ENCODE measurements around the gene PRKN. TPM values are rescaled to one million over a fixed set of nuclear protein-coding genes. Genes with fewer than 3 reads are reported as not detected.

The PRKN gene
- total RNA-seq, 2 donors from 2014 or later = 10.7 to 21.2 TPM

DNA sequence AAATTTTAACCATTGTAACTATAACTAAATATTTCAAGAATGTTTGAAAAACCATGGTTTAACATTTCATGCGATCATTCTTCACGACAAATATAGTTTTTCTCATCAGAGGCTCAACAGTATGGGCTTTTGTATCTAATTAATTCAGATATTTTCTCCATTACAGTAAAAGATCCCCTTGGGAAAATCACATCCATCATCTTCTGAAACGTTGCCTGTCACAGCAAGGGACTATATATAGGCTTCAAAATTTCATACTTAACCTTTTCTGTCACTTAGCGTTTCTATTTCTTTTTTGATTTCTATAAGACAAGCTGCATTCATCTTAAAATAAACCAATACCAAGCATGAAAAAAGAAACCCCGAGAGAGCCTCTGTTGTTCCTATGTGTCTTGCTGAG lies 710.0 kb downstream of the PRKN start:
- Histone ChIP-seq H3K36me3 (no peaks in the 10 kb centered on the region), H3K27ac (no peak overlapping the region), H3K4me1 (replicated peaks) (no peaks in the 10 kb centered on the region), H3K9me3 (no peaks in the 10 kb centered on the region), H3K4me3 (no peak overlapping the region), H3K27me3 (replicated peaks; ENCODE audit: insufficient read depth) (no peaks in the 10 kb centered on the region)
- 89% methylated on average over 5 of the region's 5 CpGs for WGBS
- TF ChIP-seq POLR2A (IDR thresholded peaks at IDR 0.05) (no peak), POLR2AphosphoS5 (IDR thresholded peaks at IDR 0.05) (no peak)
- TF ChIP-seq, protein P1, sequence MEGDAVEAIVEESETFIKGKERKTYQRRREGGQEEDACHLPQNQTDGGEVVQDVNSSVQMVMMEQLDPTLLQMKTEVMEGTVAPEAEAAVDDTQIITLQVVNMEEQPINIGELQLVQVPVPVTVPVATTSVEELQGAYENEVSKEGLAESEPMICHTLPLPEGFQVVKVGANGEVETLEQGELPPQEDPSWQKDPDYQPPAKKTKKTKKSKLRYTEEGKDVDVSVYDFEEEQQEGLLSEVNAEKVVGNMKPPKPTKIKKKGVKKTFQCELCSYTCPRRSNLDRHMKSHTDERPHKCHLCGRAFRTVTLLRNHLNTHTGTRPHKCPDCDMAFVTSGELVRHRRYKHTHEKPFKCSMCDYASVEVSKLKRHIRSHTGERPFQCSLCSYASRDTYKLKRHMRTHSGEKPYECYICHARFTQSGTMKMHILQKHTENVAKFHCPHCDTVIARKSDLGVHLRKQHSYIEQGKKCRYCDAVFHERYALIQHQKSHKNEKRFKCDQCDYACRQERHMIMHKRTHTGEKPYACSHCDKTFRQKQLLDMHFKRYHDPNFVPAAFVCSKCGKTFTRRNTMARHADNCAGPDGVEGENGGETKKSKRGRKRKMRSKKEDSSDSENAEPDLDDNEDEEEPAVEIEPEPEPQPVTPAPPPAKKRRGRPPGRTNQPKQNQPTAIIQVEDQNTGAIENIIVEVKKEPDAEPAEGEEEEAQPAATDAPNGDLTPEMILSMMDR (IDR thresholded peaks at IDR 0.05) = no peak
- intact Hi-C loops (cut with DNase I) = no loop called here
- DNase-seq (ENCODE audit: low spot score) = no peak

DNA sequence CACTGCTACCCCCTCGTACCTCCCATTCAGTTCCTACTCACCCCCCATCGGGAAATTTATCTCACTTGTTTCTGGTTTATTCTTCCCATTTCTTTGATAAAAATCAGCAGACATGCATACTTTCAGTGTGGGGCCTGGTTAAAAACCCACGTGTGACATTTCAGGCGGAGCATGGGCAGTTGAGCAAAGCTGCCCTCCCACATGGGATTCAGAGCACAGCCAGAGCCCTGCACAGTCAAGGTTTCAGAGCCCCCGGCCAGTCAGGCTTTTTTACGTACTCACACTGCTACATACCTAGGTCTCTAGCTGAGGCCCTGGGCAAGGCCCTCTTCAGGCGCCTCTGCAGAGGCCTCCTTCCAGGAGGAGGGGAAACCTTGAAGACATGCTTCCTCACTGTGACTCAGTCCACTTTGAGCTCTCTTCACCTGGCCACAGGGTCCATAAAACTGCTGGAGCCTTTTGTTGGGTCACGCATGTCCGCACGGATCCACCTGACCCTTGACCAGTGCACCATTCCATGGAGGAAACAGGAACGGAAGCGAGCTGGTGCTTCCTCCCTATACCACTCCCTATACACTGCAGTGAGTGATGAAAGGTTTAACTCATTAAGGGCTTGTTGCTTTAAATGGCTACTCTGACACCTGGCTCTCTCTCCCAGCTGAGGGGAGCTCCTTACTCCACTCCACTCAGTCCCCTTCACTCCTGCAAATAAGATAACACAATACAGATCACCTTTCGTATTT lies 713.3 kb downstream of the PRKN start:
- no peaks in the 10 kb centered on the region for H3K27me3 ChIP-seq (replicated peaks; ENCODE audit: insufficient read depth)
- no peaks in the 10 kb centered on the region for H3K4me1 ChIP-seq (replicated peaks)
- no peak overlapping the region for H3K4me3 ChIP-seq
- 78% methylated on average over 13 of the region's 13 CpGs for WGBS
- TF ChIP-seq, protein P1 (IDR thresholded peaks at IDR 0.05) = no peak
- no peak for TF ChIP-seq POLR2AphosphoS5 (IDR thresholded peaks at IDR 0.05)
- no peak for TF ChIP-seq POLR2A (IDR thresholded peaks at IDR 0.05)
- H3K9me3 ChIP-seq = no peaks in the 10 kb centered on the region
- DNase-seq (ENCODE audit: low spot score) = no peak
- H3K36me3 ChIP-seq = no peaks in the 10 kb centered on the region
- intact Hi-C loops (cut with DNase I) = no loop called here
- H3K27ac ChIP-seq = no peak overlapping the region

DNA sequence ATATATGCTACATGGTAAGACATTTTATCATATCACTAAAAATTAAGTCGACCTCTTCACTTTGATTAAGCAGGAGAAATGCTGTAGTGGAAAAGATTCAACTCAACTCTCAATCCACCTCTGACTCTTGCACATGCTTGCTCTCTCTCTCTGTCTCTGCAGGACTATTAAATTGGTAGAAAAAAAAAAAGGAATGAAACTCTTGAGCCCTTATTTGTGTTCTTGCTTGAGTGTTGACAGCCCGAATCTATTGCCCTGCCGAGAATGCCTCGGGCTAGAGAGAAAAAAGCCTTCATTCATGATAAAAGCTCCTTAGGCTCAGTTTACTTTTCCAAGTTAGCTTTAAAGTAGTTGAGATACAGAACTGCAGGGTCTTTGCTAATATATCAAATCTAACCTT lies 722.2 kb downstream of the PRKN start:
- H3K4me3 ChIP-seq = no peak overlapping the region
- DNase-seq (ENCODE audit: low spot score) = no peak
- H3K27me3 ChIP-seq (replicated peaks; ENCODE audit: insufficient read depth) = no peaks in the 10 kb centered on the region
- no peak overlapping the region for H3K27ac ChIP-seq
- no peaks in the 10 kb centered on the region for H3K9me3 ChIP-seq
- no peaks in the 10 kb centered on the region for H3K4me1 ChIP-seq (replicated peaks)
- WGBS = 60% methylated on average over 4 of the region's 4 CpGs
- TF ChIP-seq, protein P1 (IDR thresholded peaks at IDR 0.05) = no peak
- intact Hi-C loops (cut with DNase I) = no loop called here
- no peaks in the 10 kb centered on the region for H3K36me3 ChIP-seq

DNA sequence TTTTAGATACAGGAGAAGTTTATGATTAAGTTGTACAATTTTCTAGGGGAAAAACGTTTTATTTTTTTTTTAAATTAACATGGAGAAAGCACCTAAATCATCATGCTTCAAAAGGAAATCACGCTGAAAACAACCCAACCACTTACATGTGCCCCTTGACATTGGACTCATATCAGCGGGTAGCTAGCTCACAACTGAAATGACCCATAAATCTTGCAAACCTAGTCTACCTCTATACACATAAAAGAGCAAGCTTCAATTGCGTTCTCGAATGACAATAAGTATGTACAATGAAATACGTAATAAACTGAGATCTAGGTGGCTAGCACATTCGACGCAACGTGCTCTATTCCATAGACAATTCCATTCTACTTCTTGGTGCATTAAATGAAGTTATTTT lies 730.8 kb downstream of the PRKN start:
- no peak for DNase-seq (ENCODE audit: low spot score)
- 73% methylated on average over 9 of the region's 9 CpGs for WGBS
- H3K4me3 ChIP-seq = no peak overlapping the region
- H3K9me3 ChIP-seq = no peaks in the 10 kb centered on the region
- H3K27ac ChIP-seq = no peak overlapping the region
- no peaks in the 10 kb centered on the region for H3K4me1 ChIP-seq (replicated peaks)
- H3K27me3 ChIP-seq (replicated peaks; ENCODE audit: insufficient read depth) = no peaks in the 10 kb centered on the region
- no peaks in the 10 kb centered on the region for H3K36me3 ChIP-seq
- intact Hi-C loops (cut with DNase I) = no loop called here
- TF ChIP-seq, protein P1 (IDR thresholded peaks at IDR 0.05) = no peak
- TF ChIP-seq POLR2A (IDR thresholded peaks at IDR 0.05) (no peak), POLR2AphosphoS5 (IDR thresholded peaks at IDR 0.05) (no peak)

DNA sequence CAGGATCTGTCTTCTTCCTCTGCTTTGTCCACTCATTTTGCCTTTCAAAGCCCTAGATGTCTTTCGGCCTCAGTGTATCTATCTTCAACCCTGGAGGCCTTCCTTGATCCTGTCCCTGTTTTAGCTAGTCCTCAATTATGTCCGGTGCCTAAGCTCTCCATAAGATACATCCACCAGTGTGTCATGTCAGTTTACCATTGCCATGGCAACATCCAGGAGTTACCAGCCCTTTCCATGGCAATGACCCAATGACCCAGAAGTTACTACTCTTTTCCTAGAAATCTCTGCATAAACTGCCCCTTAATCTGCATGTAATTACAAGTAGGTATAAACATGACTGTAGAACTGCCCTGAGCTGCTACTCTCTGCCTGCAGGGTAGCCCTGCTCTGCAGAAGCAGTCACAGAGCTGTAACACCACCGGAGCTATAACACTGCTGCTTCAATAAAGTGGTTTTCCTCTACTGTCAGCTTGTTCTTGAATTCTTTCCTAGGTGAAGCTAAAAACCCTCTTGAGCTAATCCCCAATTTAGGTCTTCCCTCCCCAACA lies 741.6 kb downstream of the PRKN start:
- Histone ChIP-seq H3K4me3 (no peak overlapping the region), H3K36me3 (no peaks in the 10 kb centered on the region), H3K9me3 (no peaks in the 10 kb centered on the region), H3K27ac (no peak overlapping the region), H3K27me3 (replicated peaks; ENCODE audit: insufficient read depth) (no peaks in the 10 kb centered on the region), H3K4me1 (replicated peaks) (no peaks in the 10 kb centered on the region)
- 89% methylated on average over 3 of the region's 3 CpGs for WGBS
- TF ChIP-seq POLR2AphosphoS5 (IDR thresholded peaks at IDR 0.05) = no peak
- TF ChIP-seq, protein P1 (IDR thresholded peaks at IDR 0.05) = no peak
- TF ChIP-seq POLR2A (IDR thresholded peaks at IDR 0.05) = no peak
- intact Hi-C loops (cut with DNase I) = no loop called here
- no peak for DNase-seq (ENCODE audit: low spot score)
